Liver (tissue), 9 donors: ENCODE results near the gene VGLL2. TPM values are rescaled to one million over a fixed set of nuclear protein-coding genes. Genes with fewer than 3 reads are reported as not detected.

Source experiments
- DNase-seq: peaks from one replicate; pipeline ENCODE4 v3.0.0-alpha.2; 2017; ENCODE audit warnings: low spot score
- H3K27ac ChIP-seq, 2 donors: one replicate each; pipeline ENCODE4 v1.7.0; 2013; ENCODE audit warnings: inconsistent platforms in 2 of 2, low read length in 2 of 2, control low read depth in 1 of 2, low read depth in 1 of 2, mild to moderate bottlenecking in 1 of 2
- H3K27me3 ChIP-seq, 4 donors: one replicate each; pipeline versions ENCODE4 v1.6.1 to v1.7.0; 2013; ENCODE audit warnings: low read length in 3 of 4, inconsistent platforms in 1 of 4, mild to moderate bottlenecking in 1 of 4, moderate library complexity in 1 of 4; ENCODE audit not compliant: control insufficient read depth in 4 of 4, insufficient read depth in 4 of 4
- H3K36me3 ChIP-seq, 4 donors: one replicate each; pipeline versions ENCODE4 v1.6.1 to v1.7.0; 2013; ENCODE audit warnings: low read length in 3 of 4, mild to moderate bottlenecking in 3 of 4, low read depth in 1 of 4, moderate library complexity in 1 of 4; ENCODE audit not compliant: control insufficient read depth in 4 of 4, insufficient read depth in 3 of 4
- H3K4me1 ChIP-seq, 4 donors: one replicate each; pipeline versions ENCODE4 v1.6.1 to v1.7.0; 2013; ENCODE audit warnings: low read length in 3 of 4, mild to moderate bottlenecking in 3 of 4, moderate library complexity in 1 of 4; ENCODE audit not compliant: control insufficient read depth in 4 of 4, insufficient read depth in 4 of 4
- H3K4me3 ChIP-seq, 3 donors: one replicate each; pipeline versions ENCODE4 v1.6.1 to v1.7.0; 2013; ENCODE audit warnings: low read length in 3 of 3, control low read depth in 1 of 3, low read depth in 1 of 3, mild to moderate bottlenecking in 1 of 3
- H3K9ac ChIP-seq, 2 donors: one replicate each; pipeline ENCODE4 v1.7.0; 2013; ENCODE audit warnings: low read length in 2 of 2, mild to moderate bottlenecking in 2 of 2, moderate library complexity in 2 of 2, control low read depth in 1 of 2, low read depth in 1 of 2
- H3K9me3 ChIP-seq, 4 donors: one replicate each; pipeline versions ENCODE4 v1.6.1 to v1.7.0; 2013; ENCODE audit warnings: low read length in 3 of 4; ENCODE audit not compliant: control insufficient read depth in 4 of 4
- EGR1 ChIP-seq, 2 donors: IDR thresholded peaks; 2 replicates each; pipeline ENCODE4 v1.6.1; 2016 to 2018; ENCODE audit warnings: antibody characterized with exemption in 2 of 2, low read depth in 2 of 2
- FOXA2 ChIP-seq: IDR thresholded peaks from 2 replicates; pipeline ENCODE4 v1.6.1; 2016; ENCODE audit warnings: antibody characterized with exemption
- GABPA ChIP-seq, 2 donors: IDR thresholded peaks in 1 of 2; conservative IDR thresholded peaks in 1 of 2; 2 replicates each; pipeline ENCODE4 v1.6.1; 2016; ENCODE audit warnings: antibody characterized with exemption in 2 of 2, mild to moderate bottlenecking in 1 of 2, moderate library complexity in 1 of 2
- HNF4A ChIP-seq, 2 donors: conservative IDR thresholded peaks; 2 replicates each; pipeline ENCODE4 v1.6.1; 2016; ENCODE audit warnings: antibody characterized with exemption in 2 of 2, mild to moderate bottlenecking in 2 of 2
- HNF4G ChIP-seq: IDR thresholded peaks from 2 replicates; pipeline ENCODE4 v1.6.1; 2016; ENCODE audit warnings: antibody characterized with exemption
- JUND ChIP-seq, 2 donors: IDR thresholded peaks; 2 replicates each; pipeline ENCODE4 v1.6.1; 2016; ENCODE audit warnings: antibody characterized with exemption in 2 of 2
- RAD21 ChIP-seq, 2 donors: IDR thresholded peaks; 2 replicates each; pipeline ENCODE4 v1.6.1; 2016; ENCODE audit warnings: antibody characterized with exemption in 2 of 2, mild to moderate bottlenecking in 2 of 2
- RXRA ChIP-seq, 2 donors: IDR thresholded peaks; 2 replicates each; pipeline ENCODE4 v1.6.1; 2017 to 2018; ENCODE audit warnings: antibody characterized with exemption in 2 of 2, mild to moderate bottlenecking in 1 of 2
- SP1 ChIP-seq: IDR thresholded peaks from 2 replicates; pipeline ENCODE4 v1.6.1; 2018; ENCODE audit warnings: antibody characterized with exemption, mild to moderate bottlenecking
- TAF1 ChIP-seq: conservative IDR thresholded peaks from 2 replicates; pipeline ENCODE4 v1.6.1; 2016; ENCODE audit warnings: antibody characterized with exemption, mild to moderate bottlenecking
- YY1 ChIP-seq: IDR thresholded peaks from 2 replicates; pipeline ENCODE4 v1.6.1; 2016; ENCODE audit warnings: antibody characterized with exemption, mild to moderate bottlenecking
- ZBTB33 ChIP-seq: IDR thresholded peaks from 2 replicates; pipeline ENCODE4 v1.6.1; 2016; ENCODE audit warnings: antibody characterized with exemption
- WGBS: extraction: QIAGEN DNeasy Blood & Tissue Kit; methylation state at CpG from one replicate; pipeline ENCODE4 v1.1.7; 2013; 5-methylcytosine and 5-hydroxymethylcytosine counted together
- polyA plus RNA-seq, 2 donors: library from polyadenylated mRNA; stranded (reverse) in 1 of 2; unstranded in 1 of 2; fragments of 200-250 nt in 1 of 2; fragments of >200 nt in 1 of 2; fragmentation: Nextera tagmentation in 1 of 2; extraction: Ambion mirVana in 1 of 2; gene quantifications; one replicate each; pipeline versions ENCODE4 v1.2.1 to v1.2.3, GENCODE V29; 2013 to 2015
- total RNA-seq, 2 donors: library from RNA; depleted of rRNA; stranded (reverse); fragments of >200 nt; gene quantifications; one replicate each; pipeline ENCODE4 v1.2.3, GENCODE V29; 2014
- TF ChIP-seq, protein P1 (sequence below): IDR thresholded peaks from 2 replicates; pipeline ENCODE4 v1.6.1; 2016; ENCODE audit warnings: antibody characterized with exemption, mild to moderate bottlenecking
- TF ChIP-seq, protein P2 (sequence below): IDR thresholded peaks from 2 replicates; pipeline ENCODE4 v1.6.1; 2016; ENCODE audit warnings: antibody characterized with exemption
- TF ChIP-seq, protein P3 (sequence below): fragments of 150-350 bp; IDR thresholded peaks from 2 replicates; pipeline ENCODE4 v1.5.1; 2017; ENCODE audit warnings: improper control_type of control experiment, low read depth, low read length; ENCODE audit not compliant: missing input control
- TF ChIP-seq, protein P4 (sequence below): IDR thresholded peaks from 2 replicates; pipeline ENCODE4 v1.6.1; 2016; ENCODE audit warnings: antibody characterized with exemption
- donor health status: healthy.
- donor health status: healthy.
- donor health status: healthy.
- donor health status: healthy.
- donor health status: healthy.

Gene VGLL2
- total and polyA plus RNA-seq, 4 donors, result not detected

- Histone ChIP-seq H3K4me3 (no peak overlapping the region), H3K36me3 (no peaks in the 10 kb centered on the region), H3K4me1 (peaks cover 13 to 34% (median 30%) of the 10 kb centered on the region in 4 donors), H3K9ac (no peak overlapping the region), H3K9me3 (peaks cover 0 to 4% (median 0%) of the 10 kb centered on the region in 4 donors), H3K27me3 (peaks cover 14 to 32% (median 22%) of the 10 kb centered on the region in 4 donors), H3K27ac (no peak overlapping the region)
- 11% methylated on average over 5 of the region's 5 CpGs for WGBS
- TF ChIP-seq, protein P1, sequence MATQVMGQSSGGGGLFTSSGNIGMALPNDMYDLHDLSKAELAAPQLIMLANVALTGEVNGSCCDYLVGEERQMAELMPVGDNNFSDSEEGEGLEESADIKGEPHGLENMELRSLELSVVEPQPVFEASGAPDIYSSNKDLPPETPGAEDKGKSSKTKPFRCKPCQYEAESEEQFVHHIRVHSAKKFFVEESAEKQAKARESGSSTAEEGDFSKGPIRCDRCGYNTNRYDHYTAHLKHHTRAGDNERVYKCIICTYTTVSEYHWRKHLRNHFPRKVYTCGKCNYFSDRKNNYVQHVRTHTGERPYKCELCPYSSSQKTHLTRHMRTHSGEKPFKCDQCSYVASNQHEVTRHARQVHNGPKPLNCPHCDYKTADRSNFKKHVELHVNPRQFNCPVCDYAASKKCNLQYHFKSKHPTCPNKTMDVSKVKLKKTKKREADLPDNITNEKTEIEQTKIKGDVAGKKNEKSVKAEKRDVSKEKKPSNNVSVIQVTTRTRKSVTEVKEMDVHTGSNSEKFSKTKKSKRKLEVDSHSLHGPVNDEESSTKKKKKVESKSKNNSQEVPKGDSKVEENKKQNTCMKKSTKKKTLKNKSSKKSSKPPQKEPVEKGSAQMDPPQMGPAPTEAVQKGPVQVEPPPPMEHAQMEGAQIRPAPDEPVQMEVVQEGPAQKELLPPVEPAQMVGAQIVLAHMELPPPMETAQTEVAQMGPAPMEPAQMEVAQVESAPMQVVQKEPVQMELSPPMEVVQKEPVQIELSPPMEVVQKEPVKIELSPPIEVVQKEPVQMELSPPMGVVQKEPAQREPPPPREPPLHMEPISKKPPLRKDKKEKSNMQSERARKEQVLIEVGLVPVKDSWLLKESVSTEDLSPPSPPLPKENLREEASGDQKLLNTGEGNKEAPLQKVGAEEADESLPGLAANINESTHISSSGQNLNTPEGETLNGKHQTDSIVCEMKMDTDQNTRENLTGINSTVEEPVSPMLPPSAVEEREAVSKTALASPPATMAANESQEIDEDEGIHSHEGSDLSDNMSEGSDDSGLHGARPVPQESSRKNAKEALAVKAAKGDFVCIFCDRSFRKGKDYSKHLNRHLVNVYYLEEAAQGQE, result no peak
- no peak for DNase-seq
Observed at GRCh38 chr6:117267054-117267347, 1.6 kb downstream of the VGLL2 start.

GRCh38 chr6:117267766-117268534 lies 2.6 kb downstream of the VGLL2 start:
- no peak overlapping the region for H3K9ac ChIP-seq
- TF ChIP-seq ZBTB33 (no peak), HNF4G (no peak), TAF1 (no peak), RXRA (IDR thresholded peaks at IDR 0.05) (no peak), RAD21 (IDR thresholded peaks at IDR 0.05) (no peak), EGR1 (IDR thresholded peaks at IDR 0.05; ENCODE audit: low read depth in 2 of 2) (no peak), GABPA (IDR thresholded peaks at IDR 0.05 in 1 of 2, conservative IDR thresholded peaks at IDR 0.05 in 1 of 2) (no peak), HNF4A (conservative IDR thresholded peaks at IDR 0.05) (no peak), FOXA2 (no peak), SP1 (no peak), JUND (IDR thresholded peaks at IDR 0.05) (no peak), YY1 (no peak)
- TF ChIP-seq, protein P2, sequence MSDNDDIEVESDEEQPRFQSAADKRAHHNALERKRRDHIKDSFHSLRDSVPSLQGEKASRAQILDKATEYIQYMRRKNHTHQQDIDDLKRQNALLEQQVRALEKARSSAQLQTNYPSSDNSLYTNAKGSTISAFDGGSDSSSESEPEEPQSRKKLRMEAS, result no peak
- TF ChIP-seq, protein P3, sequence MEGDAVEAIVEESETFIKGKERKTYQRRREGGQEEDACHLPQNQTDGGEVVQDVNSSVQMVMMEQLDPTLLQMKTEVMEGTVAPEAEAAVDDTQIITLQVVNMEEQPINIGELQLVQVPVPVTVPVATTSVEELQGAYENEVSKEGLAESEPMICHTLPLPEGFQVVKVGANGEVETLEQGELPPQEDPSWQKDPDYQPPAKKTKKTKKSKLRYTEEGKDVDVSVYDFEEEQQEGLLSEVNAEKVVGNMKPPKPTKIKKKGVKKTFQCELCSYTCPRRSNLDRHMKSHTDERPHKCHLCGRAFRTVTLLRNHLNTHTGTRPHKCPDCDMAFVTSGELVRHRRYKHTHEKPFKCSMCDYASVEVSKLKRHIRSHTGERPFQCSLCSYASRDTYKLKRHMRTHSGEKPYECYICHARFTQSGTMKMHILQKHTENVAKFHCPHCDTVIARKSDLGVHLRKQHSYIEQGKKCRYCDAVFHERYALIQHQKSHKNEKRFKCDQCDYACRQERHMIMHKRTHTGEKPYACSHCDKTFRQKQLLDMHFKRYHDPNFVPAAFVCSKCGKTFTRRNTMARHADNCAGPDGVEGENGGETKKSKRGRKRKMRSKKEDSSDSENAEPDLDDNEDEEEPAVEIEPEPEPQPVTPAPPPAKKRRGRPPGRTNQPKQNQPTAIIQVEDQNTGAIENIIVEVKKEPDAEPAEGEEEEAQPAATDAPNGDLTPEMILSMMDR, result no peak
- TF ChIP-seq, protein P1, result no peak
- TF ChIP-seq, protein P4, sequence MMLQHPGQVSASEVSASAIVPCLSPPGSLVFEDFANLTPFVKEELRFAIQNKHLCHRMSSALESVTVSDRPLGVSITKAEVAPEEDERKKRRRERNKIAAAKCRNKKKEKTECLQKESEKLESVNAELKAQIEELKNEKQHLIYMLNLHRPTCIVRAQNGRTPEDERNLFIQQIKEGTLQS, result no peak
- 8% methylated on average over 11 of the region's 11 CpGs for WGBS

More at GRCh38 chr6:117267766-117268534, 2.6 kb downstream of the VGLL2 start:
- DNase-seq, result no peak
- Histone ChIP-seq H3K4me3 (no peak overlapping the region), H3K4me1 (peaks cover 13 to 34% (median 30%) of the 10 kb centered on the region in 4 donors), H3K9me3 (no peaks in the 10 kb centered on the region), H3K36me3 (no peaks in the 10 kb centered on the region), H3K27ac (no peak overlapping the region), H3K27me3 (peaks cover 14 to 25% (median 23%) of the 10 kb centered on the region in 4 donors)
